Neural progenitor cell (in vitro differentiated cells): Measurements from ENCODE around the gene PTGES3L.

Experiments used
- CTCF ChIP-seq: fragments of 200-600 bp; sonication (generic); IDR thresholded peaks from 2 replicates; pipeline ENCODE4 v1.5.1; 2017; ENCODE audit warnings: antibody characterized with exemption, mild to moderate bottlenecking
- EZH2 ChIP-seq: fragments of 200-600 bp; sonication (generic); IDR thresholded peaks from 2 replicates; pipeline ENCODE4 v1.6.1; 2017; ENCODE audit warnings: antibody characterized with exemption, mild to moderate bottlenecking, moderate library complexity

DNA sequence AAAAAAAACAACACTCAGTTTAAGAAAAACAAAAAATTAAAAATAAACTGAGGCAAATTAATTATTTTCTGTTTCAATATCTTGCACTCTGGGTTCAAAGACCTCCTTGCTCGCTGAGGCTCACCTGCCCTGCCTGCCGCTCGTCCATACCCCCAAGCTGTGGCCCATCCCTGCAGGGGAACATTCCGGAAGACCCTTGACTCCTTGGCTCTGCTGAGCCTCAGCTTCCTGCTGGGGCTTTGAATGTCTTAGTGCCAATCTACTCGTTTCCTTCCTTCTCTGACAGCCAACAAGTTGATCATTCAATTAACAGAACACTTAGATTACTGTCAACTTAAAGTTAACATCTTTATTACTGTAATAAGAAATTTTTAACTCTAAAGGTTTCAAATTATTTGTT, 55.0 kb downstream of the PTGES3L start:
- no peak for TF ChIP-seq CTCF
- TF ChIP-seq EZH2 = no peak
